ENCODE results near the gene TIMP3.

- no peak for TF ChIP-seq CTCF (IDR thresholded peaks at IDR 0.05 in 8 of 11, conservative IDR thresholded peaks at IDR 0.05 in 3 of 11)
- no peak for TF ChIP-seq POLR2A (IDR thresholded peaks at IDR 0.05)
Measured at GRCh38 chr22:32854351-32854804, 52.9 kb downstream of the TIMP3 start.

All from spleen (tissue), 7 donors.